H1 (cell line): ENCODE results near the gene ACSF2.

Experiments
- BRCA1 ChIP-seq: IDR thresholded peaks from 2 replicates; pipeline ENCODE4 v1.6.1; 2012; ENCODE audit warnings: low read depth, low read length, improper control_type of control experiment
- CHD2 ChIP-seq: IDR thresholded peaks from 2 replicates; pipeline ENCODE4 v1.6.1; 2012; ENCODE audit warnings: low read length, improper control_type of control experiment
- EZH2 ChIP-seq: fragments of 200-600 bp; sonication (generic); IDR thresholded peaks from 2 replicates; pipeline ENCODE4 v1.7.1; 2012; ENCODE audit warnings: low read depth, mild to moderate bottlenecking, moderate library complexity, low read length, inconsistent platforms; ENCODE audit not compliant: severe bottlenecking
- POLR2A ChIP-seq, 2 experiments: IDR thresholded peaks; 1 replicate in 1 of 2; 2 replicates in 1 of 2; pipeline ENCODE4 v1.6.1; 2011; ENCODE audit warnings: low read depth in 2 of 2, low read length in 2 of 2, mild to moderate bottlenecking in 2 of 2; ENCODE audit errors: control extremely low read depth in 1 of 2
- RBBP5 ChIP-seq: IDR thresholded peaks from 2 replicates; pipeline ENCODE4 v1.7.1; 2012; ENCODE audit warnings: low read depth, mild to moderate bottlenecking, inconsistent platforms, low read length, moderate library complexity, borderline replicate concordance
- TCF12 ChIP-seq: IDR thresholded peaks from 2 replicates; pipeline ENCODE4 v1.6.1; 2011; ENCODE audit warnings: low read depth, mild to moderate bottlenecking, low read length
- TF ChIP-seq, protein P1 (sequence below), 3 experiments: IDR thresholded peaks; 1 replicate in 2 of 3; 2 replicates in 1 of 3; pipeline versions ENCODE4 v1.5.1 to v1.6.1; 2011; ENCODE audit warnings: low read length in 3 of 3, mild to moderate bottlenecking in 3 of 3, inconsistent platforms in 2 of 3, low read depth in 1 of 3, moderate library complexity in 1 of 3; ENCODE audit not compliant: insufficient read depth in 1 of 3; ENCODE audit errors: control extremely low read depth in 1 of 3
- TF ChIP-seq, protein P2 (sequence below): fragments of 300-600 bp; sonication (generic); IDR thresholded peaks from 2 replicates; pipeline ENCODE4 v1.7.1; 2012; ENCODE audit warnings: low read length, moderate library complexity, mild to moderate bottlenecking, inconsistent platforms; ENCODE audit not compliant: insufficient replicate concordance

- TF ChIP-seq POLR2A (IDR thresholded peaks at IDR 0.05; ENCODE audit: control extremely low read depth in 1 of 2, low read depth in 2 of 2, low read length in 2 of 2) = no peak
- no peak for TF ChIP-seq EZH2
- TF ChIP-seq, protein P1, sequence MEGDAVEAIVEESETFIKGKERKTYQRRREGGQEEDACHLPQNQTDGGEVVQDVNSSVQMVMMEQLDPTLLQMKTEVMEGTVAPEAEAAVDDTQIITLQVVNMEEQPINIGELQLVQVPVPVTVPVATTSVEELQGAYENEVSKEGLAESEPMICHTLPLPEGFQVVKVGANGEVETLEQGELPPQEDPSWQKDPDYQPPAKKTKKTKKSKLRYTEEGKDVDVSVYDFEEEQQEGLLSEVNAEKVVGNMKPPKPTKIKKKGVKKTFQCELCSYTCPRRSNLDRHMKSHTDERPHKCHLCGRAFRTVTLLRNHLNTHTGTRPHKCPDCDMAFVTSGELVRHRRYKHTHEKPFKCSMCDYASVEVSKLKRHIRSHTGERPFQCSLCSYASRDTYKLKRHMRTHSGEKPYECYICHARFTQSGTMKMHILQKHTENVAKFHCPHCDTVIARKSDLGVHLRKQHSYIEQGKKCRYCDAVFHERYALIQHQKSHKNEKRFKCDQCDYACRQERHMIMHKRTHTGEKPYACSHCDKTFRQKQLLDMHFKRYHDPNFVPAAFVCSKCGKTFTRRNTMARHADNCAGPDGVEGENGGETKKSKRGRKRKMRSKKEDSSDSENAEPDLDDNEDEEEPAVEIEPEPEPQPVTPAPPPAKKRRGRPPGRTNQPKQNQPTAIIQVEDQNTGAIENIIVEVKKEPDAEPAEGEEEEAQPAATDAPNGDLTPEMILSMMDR (IDR thresholded peaks at IDR 0.05; ENCODE audit: control extremely low read depth in 1 of 3, insufficient read depth in 1 of 3, low read depth in 1 of 3, low read length in 3 of 3) = no peak
- no peak for TF ChIP-seq RBBP5
- no peak for TF ChIP-seq BRCA1
- no peak for TF ChIP-seq CHD2
- TF ChIP-seq, protein P2, sequence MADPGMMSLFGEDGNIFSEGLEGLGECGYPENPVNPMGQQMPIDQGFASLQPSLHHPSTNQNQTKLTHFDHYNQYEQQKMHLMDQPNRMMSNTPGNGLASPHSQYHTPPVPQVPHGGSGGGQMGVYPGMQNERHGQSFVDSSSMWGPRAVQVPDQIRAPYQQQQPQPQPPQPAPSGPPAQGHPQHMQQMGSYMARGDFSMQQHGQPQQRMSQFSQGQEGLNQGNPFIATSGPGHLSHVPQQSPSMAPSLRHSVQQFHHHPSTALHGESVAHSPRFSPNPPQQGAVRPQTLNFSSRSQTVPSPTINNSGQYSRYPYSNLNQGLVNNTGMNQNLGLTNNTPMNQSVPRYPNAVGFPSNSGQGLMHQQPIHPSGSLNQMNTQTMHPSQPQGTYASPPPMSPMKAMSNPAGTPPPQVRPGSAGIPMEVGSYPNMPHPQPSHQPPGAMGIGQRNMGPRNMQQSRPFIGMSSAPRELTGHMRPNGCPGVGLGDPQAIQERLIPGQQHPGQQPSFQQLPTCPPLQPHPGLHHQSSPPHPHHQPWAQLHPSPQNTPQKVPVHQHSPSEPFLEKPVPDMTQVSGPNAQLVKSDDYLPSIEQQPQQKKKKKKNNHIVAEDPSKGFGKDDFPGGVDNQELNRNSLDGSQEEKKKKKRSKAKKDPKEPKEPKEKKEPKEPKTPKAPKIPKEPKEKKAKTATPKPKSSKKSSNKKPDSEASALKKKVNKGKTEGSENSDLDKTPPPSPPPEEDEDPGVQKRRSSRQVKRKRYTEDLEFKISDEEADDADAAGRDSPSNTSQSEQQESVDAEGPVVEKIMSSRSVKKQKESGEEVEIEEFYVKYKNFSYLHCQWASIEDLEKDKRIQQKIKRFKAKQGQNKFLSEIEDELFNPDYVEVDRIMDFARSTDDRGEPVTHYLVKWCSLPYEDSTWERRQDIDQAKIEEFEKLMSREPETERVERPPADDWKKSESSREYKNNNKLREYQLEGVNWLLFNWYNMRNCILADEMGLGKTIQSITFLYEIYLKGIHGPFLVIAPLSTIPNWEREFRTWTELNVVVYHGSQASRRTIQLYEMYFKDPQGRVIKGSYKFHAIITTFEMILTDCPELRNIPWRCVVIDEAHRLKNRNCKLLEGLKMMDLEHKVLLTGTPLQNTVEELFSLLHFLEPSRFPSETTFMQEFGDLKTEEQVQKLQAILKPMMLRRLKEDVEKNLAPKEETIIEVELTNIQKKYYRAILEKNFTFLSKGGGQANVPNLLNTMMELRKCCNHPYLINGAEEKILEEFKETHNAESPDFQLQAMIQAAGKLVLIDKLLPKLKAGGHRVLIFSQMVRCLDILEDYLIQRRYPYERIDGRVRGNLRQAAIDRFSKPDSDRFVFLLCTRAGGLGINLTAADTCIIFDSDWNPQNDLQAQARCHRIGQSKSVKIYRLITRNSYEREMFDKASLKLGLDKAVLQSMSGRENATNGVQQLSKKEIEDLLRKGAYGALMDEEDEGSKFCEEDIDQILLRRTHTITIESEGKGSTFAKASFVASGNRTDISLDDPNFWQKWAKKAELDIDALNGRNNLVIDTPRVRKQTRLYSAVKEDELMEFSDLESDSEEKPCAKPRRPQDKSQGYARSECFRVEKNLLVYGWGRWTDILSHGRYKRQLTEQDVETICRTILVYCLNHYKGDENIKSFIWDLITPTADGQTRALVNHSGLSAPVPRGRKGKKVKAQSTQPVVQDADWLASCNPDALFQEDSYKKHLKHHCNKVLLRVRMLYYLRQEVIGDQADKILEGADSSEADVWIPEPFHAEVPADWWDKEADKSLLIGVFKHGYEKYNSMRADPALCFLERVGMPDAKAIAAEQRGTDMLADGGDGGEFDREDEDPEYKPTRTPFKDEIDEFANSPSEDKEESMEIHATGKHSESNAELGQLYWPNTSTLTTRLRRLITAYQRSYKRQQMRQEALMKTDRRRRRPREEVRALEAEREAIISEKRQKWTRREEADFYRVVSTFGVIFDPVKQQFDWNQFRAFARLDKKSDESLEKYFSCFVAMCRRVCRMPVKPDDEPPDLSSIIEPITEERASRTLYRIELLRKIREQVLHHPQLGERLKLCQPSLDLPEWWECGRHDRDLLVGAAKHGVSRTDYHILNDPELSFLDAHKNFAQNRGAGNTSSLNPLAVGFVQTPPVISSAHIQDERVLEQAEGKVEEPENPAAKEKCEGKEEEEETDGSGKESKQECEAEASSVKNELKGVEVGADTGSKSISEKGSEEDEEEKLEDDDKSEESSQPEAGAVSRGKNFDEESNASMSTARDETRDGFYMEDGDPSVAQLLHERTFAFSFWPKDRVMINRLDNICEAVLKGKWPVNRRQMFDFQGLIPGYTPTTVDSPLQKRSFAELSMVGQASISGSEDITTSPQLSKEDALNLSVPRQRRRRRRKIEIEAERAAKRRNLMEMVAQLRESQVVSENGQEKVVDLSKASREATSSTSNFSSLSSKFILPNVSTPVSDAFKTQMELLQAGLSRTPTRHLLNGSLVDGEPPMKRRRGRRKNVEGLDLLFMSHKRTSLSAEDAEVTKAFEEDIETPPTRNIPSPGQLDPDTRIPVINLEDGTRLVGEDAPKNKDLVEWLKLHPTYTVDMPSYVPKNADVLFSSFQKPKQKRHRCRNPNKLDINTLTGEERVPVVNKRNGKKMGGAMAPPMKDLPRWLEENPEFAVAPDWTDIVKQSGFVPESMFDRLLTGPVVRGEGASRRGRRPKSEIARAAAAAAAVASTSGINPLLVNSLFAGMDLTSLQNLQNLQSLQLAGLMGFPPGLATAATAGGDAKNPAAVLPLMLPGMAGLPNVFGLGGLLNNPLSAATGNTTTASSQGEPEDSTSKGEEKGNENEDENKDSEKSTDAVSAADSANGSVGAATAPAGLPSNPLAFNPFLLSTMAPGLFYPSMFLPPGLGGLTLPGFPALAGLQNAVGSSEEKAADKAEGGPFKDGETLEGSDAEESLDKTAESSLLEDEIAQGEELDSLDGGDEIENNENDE = no peak
- TF ChIP-seq TCF12 = no peak
These were observed 38.1 kb downstream of the ACSF2 start for GRCh38 chr17:50464121-50464520.
